ENCODE measurements around the gene SEC24A.
"Not testable (repeated sequence)": the region's sequence is repeated elsewhere in the genome, so short reads cannot be mapped to it uniquely, and the experiment has no call there.

SEC24A gene

GRCh38 chr5:134648425-134649162 is at the start of gene SEC24A:
SEC24A (plus strand) TSS chr5:134648785; CDS start chr5:134649077, 292 bp downstream.
- peak; percentile 48 for DNase-seq

GRCh38 chr5:134599820-134600219 is 48.8 kb upstream of the SEC24A start:
- not testable (repeated sequence) for DNase-seq

- DNase-seq, result no peak
These were observed 48.0 kb upstream of the SEC24A start for GRCh38 chr5:134600600-134600999.

GRCh38 chr5:134603059-134603458 is 45.5 kb upstream of the SEC24A start:
- DNase-seq, result no peak

- DNase-seq, result no peak
These were observed 43.7 kb upstream of the SEC24A start for GRCh38 chr5:134604908-134605307.

GRCh38 chr5:134606726-134607125 is 41.9 kb upstream of the SEC24A start:
- no peak for DNase-seq

- DNase-seq, result no peak
These were observed 40.0 kb upstream of the SEC24A start for GRCh38 chr5:134608555-134608954.

GRCh38 chr5:134609232-134609851 is 39.2 kb upstream of the SEC24A start:
- DNase-seq, result no peak

GRCh38 chr5:134610725-134611124 is 37.9 kb upstream of the SEC24A start:
- DNase-seq, result no peak

GRCh38 chr5:134611515-134611914 is 37.1 kb upstream of the SEC24A start:
- no peak for DNase-seq

GRCh38 chr5:134614450-134615085 is 34.0 kb upstream of the SEC24A start:
- DNase-seq, result no peak

- no peak for DNase-seq
These were observed 28.0 kb upstream of the SEC24A start for GRCh38 chr5:134620634-134621033.

- no peak for DNase-seq
These were observed 23.0 kb upstream of the SEC24A start for GRCh38 chr5:134625559-134625958.

- no peak for DNase-seq
These were observed 22.1 kb upstream of the SEC24A start for GRCh38 chr5:134626369-134627014.

- DNase-seq, result no peak
These were observed 14.4 kb upstream of the SEC24A start for GRCh38 chr5:134634227-134634626.

GRCh38 chr5:134635366-134635765 is 13.2 kb upstream of the SEC24A start:
- not testable (repeated sequence) for DNase-seq

GRCh38 chr5:134637116-134637721 is 11.4 kb upstream of the SEC24A start:
- peak; percentile 11 for DNase-seq

GRCh38 chr5:134638760-134639201 is 9.8 kb upstream of the SEC24A start:
- DNase-seq, result no peak

GRCh38 chr5:134642931-134643530 is 5.6 kb upstream of the SEC24A start:
- no peak for DNase-seq

- DNase-seq, result no peak
These were observed 698 bp upstream of the SEC24A start for GRCh38 chr5:134647750-134648424.

GRCh38 chr5:134649163-134649835 is 714 bp downstream of the SEC24A start:
- DNase-seq, result no peak
